ENCODE measurements around the gene SLC37A1.

The SLC37A1 gene

GRCh38 chr21:42580076-42580792, 66.6 kb downstream of the SLC37A1 start:
- no peak for DNase-seq

- DNase-seq: no peak
These were observed 67.2 kb downstream of the SLC37A1 start for GRCh38 chr21:42580793-42581321.

- no peak for DNase-seq
These were observed 67.8 kb downstream of the SLC37A1 start for GRCh38 chr21:42581336-42581992.

GRCh38 chr21:42581993-42582786, 68.5 kb downstream of the SLC37A1 start:
- no peak for DNase-seq

GRCh38 chr21:42582787-42583476, 69.3 kb downstream of the SLC37A1 start:
- DNase-seq: no peak

GRCh38 chr21:42583477-42584295, 70.0 kb downstream of the SLC37A1 start:
- DNase-seq: no peak

GRCh38 chr21:42584296-42584641, 70.6 kb downstream of the SLC37A1 start:
- DNase-seq: no peak

GRCh38 chr21:42585881-42586280, 72.2 kb downstream of the SLC37A1 start:
- DNase-seq: no peak

GRCh38 chr21:42586406-42586805, 72.8 kb downstream of the SLC37A1 start:
- DNase-seq: no peak

- no peak for DNase-seq
These were observed 73.4 kb downstream of the SLC37A1 start for GRCh38 chr21:42587036-42587435.

GRCh38 chr21:42590431-42591131, 76.9 kb downstream of the SLC37A1 start:
- DNase-seq: no peak

- no peak for DNase-seq
These were observed 77.7 kb downstream of the SLC37A1 start for GRCh38 chr21:42591170-42591869.

- DNase-seq: no peak
These were observed 78.6 kb downstream of the SLC37A1 start for GRCh38 chr21:42592156-42592820.

GRCh38 chr21:42593007-42593814, 79.6 kb downstream of the SLC37A1 start:
- peak; percentile 9 to 40 for DNase-seq

GRCh38 chr21:42594616-42595282, 81.1 kb downstream of the SLC37A1 start:
- DNase-seq: no peak

- DNase-seq: no peak
These were observed 81.9 kb downstream of the SLC37A1 start for GRCh38 chr21:42595283-42596187.

GRCh38 chr21:42596657-42597056, 83.0 kb downstream of the SLC37A1 start:
- no peak for DNase-seq

Data from hippocampal formation (tissue), 2 donors.